CD4-positive, alpha-beta memory T cell (primary cell): Measurements from ENCODE around the gene CSTPP1. TPM values are rescaled to one million over a fixed set of nuclear protein-coding genes. Genes with fewer than 3 reads are reported as not detected.

Experiments used
- CTCF ChIA-PET: fragments of 350-600 bp; sonication (Branson Sonifier 250); formaldehyde crosslinking; loops from one replicate; lab custom pipeline; 2021; ENCODE audit warnings: inconsistent platforms; ENCODE audit not compliant: partially characterized antibody; lab: Charles Lee
- POLR2A ChIA-PET: fragments of 350-600 bp; sonication (Branson Sonifier 250); formaldehyde crosslinking; loops from one replicate; lab custom pipeline; 2021; ENCODE audit not compliant: partially characterized antibody; lab: Charles Lee
- DNase-seq, 5 donors: peaks; one replicate each; pipeline versions ENCODE4 v3.0.0 to v3.0.0-alpha.2; 2020 to 2022; ENCODE audit warnings: mixed read lengths in 1 of 5
- H3K27ac ChIP-seq: one replicate; pipeline ENCODE4 v1.7.0; 2013; ENCODE audit warnings: low read depth, low read length
- H3K27me3 ChIP-seq: 2 replicates; pipeline ENCODE4 v1.7.0; 2013; ENCODE audit warnings: mild to moderate bottlenecking, low read length, moderate library complexity; ENCODE audit not compliant: insufficient read depth
- H3K36me3 ChIP-seq: 2 replicates; pipeline ENCODE4 v1.7.0; 2013; ENCODE audit warnings: mild to moderate bottlenecking, low read length, moderate library complexity; ENCODE audit not compliant: insufficient read depth
- H3K4me1 ChIP-seq: 2 replicates; pipeline ENCODE4 v1.7.0; 2013; ENCODE audit warnings: mild to moderate bottlenecking, low read length, moderate library complexity; ENCODE audit not compliant: insufficient read depth
- H3K4me3 ChIP-seq, 2 donors: one replicate each; pipeline ENCODE4 v1.7.0; 2013; ENCODE audit warnings: low read length in 2 of 2, mild to moderate bottlenecking in 1 of 2
- H3K9me3 ChIP-seq, 2 donors: one replicate each; pipeline ENCODE4 v1.7.0; 2013; ENCODE audit warnings: low read length in 2 of 2, control low read depth in 1 of 2; ENCODE audit not compliant: control insufficient read depth in 1 of 2
- H3K27ac Mint-ChIP-seq, 7 donors: one replicate each; pipeline ENCODE4 v1.8.0; 2020 to 2021; ENCODE audit warnings: mixed read lengths in 7 of 7, mild to moderate bottlenecking in 6 of 7, inconsistent platforms in 3 of 7, moderate library complexity in 3 of 7
- H3K27me3 Mint-ChIP-seq, 2 donors: one replicate each; pipeline ENCODE4 v1.8.0; 2020 to 2021; ENCODE audit warnings: mixed read lengths in 2 of 2
- H3K36me3 Mint-ChIP-seq, 2 donors: one replicate each; pipeline ENCODE4 v1.8.0; 2020 to 2021; ENCODE audit warnings: mixed read lengths in 2 of 2, inconsistent platforms in 1 of 2, mild to moderate bottlenecking in 1 of 2
- H3K4me1 Mint-ChIP-seq, 4 donors: one replicate each; pipeline ENCODE4 v1.8.0; 2020 to 2021; ENCODE audit warnings: mixed read lengths in 4 of 4, mild to moderate bottlenecking in 1 of 4
- H3K4me3 Mint-ChIP-seq, 8 donors: one replicate each; pipeline ENCODE4 v1.8.0; 2020 to 2021; ENCODE audit warnings: mixed read lengths in 8 of 8, mild to moderate bottlenecking in 7 of 8, moderate library complexity in 6 of 8, inconsistent platforms in 3 of 8
- H3K9me3 Mint-ChIP-seq, 8 donors: one replicate each; pipeline ENCODE4 v1.8.0; 2020 to 2021; ENCODE audit warnings: mixed read lengths in 8 of 8, mild to moderate bottlenecking in 5 of 8, inconsistent platforms in 3 of 8, moderate library complexity in 1 of 8
- intact Hi-C: fragments of 100-400 bp; cut with micrococcal nuclease; formaldehyde crosslinking; loops from one replicate; pipeline ENCODE4 v1.15.1; 2023
- polyA plus RNA-seq, 2 donors: library from polyadenylated mRNA; unstranded; fragments of 300-500 nt; fragmentation: Illumina TruSeq; gene quantifications; one replicate each; pipeline ENCODE4 v1.2.3, GENCODE V29; 2021
- total RNA-seq, 2 experiments: library from RNA; stranded (reverse); gene quantifications; one replicate each; pipeline ENCODE4 v1.2.3, GENCODE V29; 2021

The CSTPP1 gene, protein sequence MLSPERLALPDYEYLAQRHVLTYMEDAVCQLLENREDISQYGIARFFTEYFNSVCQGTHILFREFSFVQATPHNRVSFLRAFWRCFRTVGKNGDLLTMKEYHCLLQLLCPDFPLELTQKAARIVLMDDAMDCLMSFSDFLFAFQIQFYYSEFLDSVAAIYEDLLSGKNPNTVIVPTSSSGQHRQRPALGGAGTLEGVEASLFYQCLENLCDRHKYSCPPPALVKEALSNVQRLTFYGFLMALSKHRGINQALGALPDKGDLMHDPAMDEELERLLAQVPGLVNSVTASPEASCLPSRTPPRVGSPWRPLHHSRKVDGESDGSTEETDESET
- total RNA-seq (10 to 100 TPM; 12.4 to 12.8 TPM), polyA plus RNA-seq (10 to 100 TPM; 22.9 to 24.3 TPM)

DNA sequence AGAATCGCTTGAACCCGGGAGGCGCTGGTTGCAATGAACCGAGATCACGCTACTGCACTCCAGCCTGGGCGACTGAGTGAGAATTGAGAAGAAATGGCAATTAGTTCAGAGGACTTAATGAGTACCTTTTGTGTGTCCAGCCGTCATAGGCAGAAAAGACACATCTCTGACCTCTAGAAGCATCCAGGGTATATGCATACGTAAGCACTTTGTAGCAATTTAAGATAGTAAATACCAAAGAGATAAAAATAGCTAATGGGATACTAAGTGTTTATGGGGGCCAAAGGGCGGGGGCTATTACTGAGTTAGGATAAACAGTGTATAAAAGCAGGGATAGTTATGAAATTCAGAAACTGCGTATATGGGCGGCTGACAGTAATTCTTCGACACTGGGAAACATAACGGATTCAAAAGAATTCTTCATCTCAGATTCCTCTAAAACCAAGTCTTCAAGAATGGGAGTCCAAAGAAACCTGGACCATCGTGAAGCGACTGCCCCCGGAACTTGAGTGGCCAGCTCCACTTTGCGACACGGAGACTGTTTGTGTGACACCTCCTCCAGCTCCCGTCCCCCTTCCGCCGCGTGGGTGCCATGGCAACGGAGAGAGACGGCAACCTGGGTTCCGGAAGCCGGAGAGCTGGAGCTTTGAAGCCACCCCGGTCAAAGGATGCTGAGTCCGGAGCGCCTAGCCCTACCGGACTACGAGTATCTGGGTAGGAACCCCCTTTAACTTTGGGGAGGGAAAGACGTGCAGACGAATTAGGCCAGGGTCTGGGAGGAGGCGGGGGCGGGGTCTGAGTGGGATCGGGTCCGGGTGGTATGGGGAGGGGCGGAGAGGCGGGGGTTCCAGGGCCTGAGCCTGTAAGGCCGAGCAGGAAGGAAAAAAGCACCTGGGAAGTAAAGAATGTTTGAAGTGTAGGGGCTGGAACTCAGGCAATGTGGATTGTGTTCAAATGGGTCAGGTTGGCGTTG is at the start of gene CSTPP1:
Gene CSTPP1 (plus strand): TSS at position 624 of the 973 bp plus-strand sequence. CDS start 45 bp downstream, at position 669.
- Mint-ChIP-seq H3K36me3 (peaks cover 3 to 9% of the 10 kb centered on the region in 2 donors), H3K9me3 (no peaks in the 10 kb centered on the region), H3K4me1 (peaks cover 14 to 24% (median 17%) of the 10 kb centered on the region in 4 donors), H3K27me3 (peaks cover 0 to 7% of the 10 kb centered on the region in 2 donors), H3K27ac (peak within 1 kb of the TSS; percentile 88 to 97 (median 96)), H3K4me3 (peak within 1 kb of the TSS; percentile 91 to 97 (median 94))
- Histone ChIP-seq H3K36me3 (no peaks in the 10 kb centered on the region), H3K27me3 (no peaks in the 10 kb centered on the region), H3K4me3 (peak within 1 kb of the TSS; percentile 39 to 50), H3K4me1 (peaks cover 12% of the 10 kb centered on the region), H3K27ac (peak within 1 kb of the TSS; percentile 41), H3K9me3 (no peaks in the 10 kb centered on the region)
- ChIA-PET POLR2A (interaction anchor here (0.6 to 1.5 kb wide), 5 partner anchors 17 to 957 kb away, joined by 3 to 5 read pairs (median 4); no protein-coding TSS in a partner anchor), CTCF (interaction anchor here (0.7 to 1.7 kb wide), 2 partner anchors 217 to 313 kb away, joined by 3 to 7 read pairs; no protein-coding TSS in a partner anchor)
- intact Hi-C loops: loop anchor here (1.0 to 2.0 kb wide), 4 partner anchors 20 to 642 kb away; partner anchors contain the start of genes ARHGAP1, KBTBD4, NDUFS3 and PSMC3
- DNase-seq: peak; percentile 87 to 91 (median 88)

DNA sequence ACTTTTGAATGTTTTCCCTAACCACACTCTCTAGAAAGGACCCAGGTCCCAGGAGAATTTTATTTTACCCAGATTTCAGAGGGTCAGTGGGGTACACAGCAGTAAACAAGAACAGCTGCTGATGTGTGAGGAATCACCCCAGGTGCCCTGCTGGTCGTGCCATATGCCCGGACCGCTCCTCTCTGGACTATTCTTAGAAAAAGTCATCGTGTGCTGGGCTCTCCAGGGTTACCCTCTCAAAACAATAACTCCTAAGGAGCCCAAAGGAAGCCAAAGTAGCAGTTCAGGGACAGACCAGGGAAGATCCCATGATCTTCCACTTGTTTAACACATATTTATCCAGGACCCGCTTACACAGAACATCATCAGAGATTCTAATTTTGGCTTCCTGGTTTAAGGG is 47.9 kb upstream of the CSTPP1 start:
- Mint-ChIP-seq H3K4me1 (peaks cover 0 to 2% (median 0%) of the 10 kb centered on the region in 4 donors), H3K27ac (no peak overlapping the region), H3K36me3 (no peaks in the 10 kb centered on the region), H3K4me3 (no peak overlapping the region), H3K9me3 (no peaks in the 10 kb centered on the region), H3K27me3 (peaks cover 3 to 11% of the 10 kb centered on the region in 2 donors)
- H3K4me3 ChIP-seq: no peak overlapping the region
- POLR2A ChIA-PET: no interaction called here
- no peak for DNase-seq
- CTCF ChIA-PET: interaction anchor here (0.8 to 3.9 kb wide), 3 partner anchors 16 to 289 kb away, joined by 3 to 30 read pairs (median 4); no protein-coding TSS in a partner anchor
- intact Hi-C loops: loop anchor here (1.0 kb wide), 3 partner anchors 265 to 566 kb away; no protein-coding TSS in a partner anchor
- H3K4me1 ChIP-seq: no peaks in the 10 kb centered on the region
- no peak overlapping the region for H3K27ac ChIP-seq
- no peaks in the 10 kb centered on the region for H3K27me3 ChIP-seq
- no peaks in the 10 kb centered on the region for H3K36me3 ChIP-seq
- H3K9me3 ChIP-seq: no peaks in the 10 kb centered on the region

DNA sequence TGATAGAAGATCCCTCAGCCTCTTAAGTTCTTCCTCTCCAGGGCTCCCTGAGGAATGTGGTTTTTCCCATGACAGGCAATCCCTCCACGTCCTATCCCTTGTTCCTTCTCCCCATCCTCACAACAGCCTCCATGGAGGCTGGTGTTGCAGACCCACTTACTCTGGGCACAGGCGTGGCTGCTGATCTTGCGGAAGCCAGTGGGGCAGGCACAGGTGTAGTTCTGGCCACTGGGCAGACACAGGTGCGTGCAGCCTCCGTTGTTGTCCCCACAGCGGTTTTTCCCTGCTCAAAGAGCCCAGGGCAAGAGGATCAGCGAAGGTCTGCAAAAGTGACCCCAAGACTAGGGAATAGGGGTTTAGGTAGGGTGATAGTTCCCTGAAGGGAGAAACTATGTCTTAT is 47.3 kb upstream of the CSTPP1 start:
- Histone ChIP-seq H3K4me3 (no peak overlapping the region), H3K27me3 (no peaks in the 10 kb centered on the region), H3K27ac (no peak overlapping the region), H3K4me1 (no peaks in the 10 kb centered on the region), H3K9me3 (no peaks in the 10 kb centered on the region), H3K36me3 (no peaks in the 10 kb centered on the region)
- H3K4me1 Mint-ChIP-seq: peaks cover 0 to 2% (median 0%) of the 10 kb centered on the region in 4 donors
- DNase-seq: no peak
- ChIA-PET CTCF (interaction anchor here (0.9 to 3.9 kb wide), 2 partner anchors 263 to 289 kb away, joined by 3 to 30 read pairs; no protein-coding TSS in a partner anchor), POLR2A (no interaction called here)
- H3K27me3 Mint-ChIP-seq: peaks cover 3 to 7% of the 10 kb centered on the region in 2 donors
- intact Hi-C loops: loop anchor here (1.0 kb wide), 3 partner anchors 264 to 565 kb away; no protein-coding TSS in a partner anchor
- H3K9me3 Mint-ChIP-seq: no peaks in the 10 kb centered on the region
- no peak overlapping the region for H3K4me3 Mint-ChIP-seq
- no peak overlapping the region for H3K27ac Mint-ChIP-seq
- H3K36me3 Mint-ChIP-seq: no peaks in the 10 kb centered on the region

DNA sequence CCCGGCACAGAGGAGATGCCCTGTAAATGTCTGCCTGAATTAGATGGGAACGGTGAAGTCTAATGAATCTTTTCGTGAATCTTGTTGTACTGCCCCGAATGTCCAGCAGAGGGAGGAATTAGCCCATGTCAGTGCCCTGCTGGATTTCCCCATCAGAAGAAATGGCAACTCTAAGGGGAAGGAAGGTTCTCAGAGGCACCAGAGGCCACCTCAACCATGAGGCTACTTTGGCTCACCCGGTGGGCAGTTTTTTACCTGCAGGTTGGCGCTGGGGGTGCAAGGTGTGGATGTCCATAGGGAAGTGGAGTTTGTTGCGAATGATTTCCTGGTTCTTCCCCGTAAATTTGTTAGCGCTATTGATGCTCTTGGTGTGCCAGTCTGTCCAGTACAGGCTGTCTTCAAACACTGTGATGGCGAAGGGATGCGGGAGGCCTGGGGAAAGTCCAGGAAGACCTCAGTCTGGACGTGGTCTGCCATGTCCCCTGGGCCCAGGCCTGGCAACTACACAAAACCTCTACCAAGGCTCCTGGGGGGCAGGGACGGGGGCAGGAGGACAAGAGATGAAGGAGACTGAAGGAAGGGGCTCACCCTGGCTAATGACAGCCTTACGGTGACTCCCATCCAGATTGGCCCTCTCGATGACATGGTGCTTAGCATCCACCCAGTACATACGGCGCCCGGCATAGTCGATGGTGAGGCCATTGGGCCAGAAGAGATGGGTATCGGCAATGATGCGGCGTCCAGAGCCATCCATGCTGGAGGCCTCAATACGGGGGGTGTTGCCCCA is 46.7 kb upstream of the CSTPP1 start:
- Mint-ChIP-seq H3K27me3 (peaks cover 3 to 7% of the 10 kb centered on the region in 2 donors), H3K27ac (peak overlapping the region in 1 of 7 donors; percentile 46), H3K4me1 (peaks cover 0 to 2% (median 0%) of the 10 kb centered on the region in 4 donors), H3K4me3 (no peak overlapping the region), H3K36me3 (no peaks in the 10 kb centered on the region), H3K9me3 (no peaks in the 10 kb centered on the region)
- no peaks in the 10 kb centered on the region for H3K36me3 ChIP-seq
- no peak overlapping the region for H3K27ac ChIP-seq
- no peak overlapping the region for H3K4me3 ChIP-seq
- peak; percentile 62 to 71 (median 70) for DNase-seq
- intact Hi-C loops: loop anchor here (1.0 kb wide), 3 partner anchors 263 to 564 kb away; no protein-coding TSS in a partner anchor
- ChIA-PET POLR2A (no interaction called here), CTCF (interaction anchor here (0.8 to 3.9 kb wide), 6 partner anchors 10 to 961 kb away, joined by 3 to 44 read pairs (median 4); no protein-coding TSS in a partner anchor)
- no peaks in the 10 kb centered on the region for H3K4me1 ChIP-seq
- H3K9me3 ChIP-seq: no peaks in the 10 kb centered on the region
- no peaks in the 10 kb centered on the region for H3K27me3 ChIP-seq

DNA sequence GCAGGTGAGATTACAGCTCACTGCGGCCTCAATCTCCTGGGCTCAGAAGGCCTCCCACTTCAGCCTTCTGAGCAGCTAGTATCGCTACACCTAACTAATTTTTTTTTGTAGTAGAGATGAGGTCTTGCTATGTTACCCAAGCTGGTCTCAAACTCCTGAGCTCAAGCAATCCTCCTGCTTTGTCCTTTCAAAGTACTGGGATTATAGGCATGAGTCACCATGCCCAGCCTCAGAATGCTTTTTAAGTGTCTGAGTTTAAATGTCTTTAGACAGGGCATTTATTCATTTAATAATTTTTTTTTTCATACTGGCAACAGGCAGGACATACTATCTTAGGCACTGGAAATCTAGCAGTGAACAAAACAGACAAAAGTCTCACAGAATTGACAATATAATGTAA is 45.9 kb upstream of the CSTPP1 start:
- Histone ChIP-seq H3K4me1 (no peaks in the 10 kb centered on the region), H3K27ac (no peak overlapping the region), H3K27me3 (no peaks in the 10 kb centered on the region), H3K4me3 (no peak overlapping the region), H3K36me3 (no peaks in the 10 kb centered on the region), H3K9me3 (no peaks in the 10 kb centered on the region)
- Mint-ChIP-seq H3K27ac (no peak overlapping the region), H3K4me1 (peaks cover 0 to 2% (median 0%) of the 10 kb centered on the region in 4 donors), H3K36me3 (no peaks in the 10 kb centered on the region), H3K27me3 (peaks cover 3 to 7% of the 10 kb centered on the region in 2 donors), H3K9me3 (no peaks in the 10 kb centered on the region), H3K4me3 (no peak overlapping the region)
- POLR2A ChIA-PET: no interaction called here
- intact Hi-C loops: no loop called here
- no peak for DNase-seq
- CTCF ChIA-PET: interaction anchor here (0.8 to 3.9 kb wide), 6 partner anchors 10 to 960 kb away, joined by 3 to 44 read pairs (median 4); no protein-coding TSS in a partner anchor

DNA sequence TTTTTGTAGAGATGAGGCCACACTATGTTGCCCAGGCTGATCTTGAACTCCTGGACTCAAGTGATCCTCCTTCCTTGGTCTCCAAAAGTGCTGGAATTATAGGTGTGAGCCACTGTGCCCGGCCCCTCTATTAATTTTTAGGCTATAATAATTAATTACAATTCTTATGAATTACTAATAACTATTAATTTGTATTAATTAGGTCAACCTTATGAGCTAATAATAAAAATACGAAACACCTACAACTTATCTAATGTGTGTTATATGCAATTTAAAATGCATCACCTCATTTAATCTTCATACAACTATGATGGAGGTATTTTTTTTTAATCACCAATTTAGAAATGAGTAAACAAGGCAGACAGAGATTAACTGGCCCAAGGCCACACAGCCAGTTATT is 44.5 kb upstream of the CSTPP1 start:
- Histone ChIP-seq H3K4me1 (no peaks in the 10 kb centered on the region), H3K4me3 (no peak overlapping the region), H3K27me3 (no peaks in the 10 kb centered on the region), H3K27ac (no peak overlapping the region), H3K36me3 (no peaks in the 10 kb centered on the region), H3K9me3 (no peaks in the 10 kb centered on the region)
- Mint-ChIP-seq H3K4me1 (peaks cover 0 to 2% (median 0%) of the 10 kb centered on the region in 4 donors), H3K4me3 (no peak overlapping the region), H3K9me3 (no peaks in the 10 kb centered on the region), H3K36me3 (no peaks in the 10 kb centered on the region), H3K27me3 (peaks cover 0 to under 1% of the 10 kb centered on the region in 2 donors), H3K27ac (no peak overlapping the region)
- POLR2A ChIA-PET: no interaction called here
- no peak for DNase-seq
- intact Hi-C loops: no loop called here
- CTCF ChIA-PET: interaction anchor here (0.7 to 3.9 kb wide), 6 partner anchors 10 to 1259 kb away, joined by 3 to 44 read pairs (median 3); no protein-coding TSS in a partner anchor
